ENCODE measurements around the gene ATP9A. TPM values are rescaled to one million over a fixed set of nuclear protein-coding genes. Genes with fewer than 3 reads are reported as not detected.

ATP9A gene
- total RNA-seq, 2 experiments from 2014 or later = 1.0 to 1.2 TPM

GRCh38 chr20:51604851-51605250 lies 163.3 kb downstream of the ATP9A start:
- Mint-ChIP-seq H3K9me3 (no peaks in the 10 kb centered on the region), H3K4me1 (peaks cover 28% of the 10 kb centered on the region), H3K36me3 (ENCODE audit: low read depth) (no peaks in the 10 kb centered on the region), H3K27me3 (peaks cover 5% of the 10 kb centered on the region), H3K27ac (no peak overlapping the region), H3K4me3 (no peak overlapping the region)
- ChIA-PET CTCF (interaction anchor here (1.8 kb wide), 1 partner anchor 10 kb away, joined by 5 read pairs; no protein-coding TSS in a partner anchor), POLR2A (interaction anchor here (1.2 kb wide), 1 partner anchor 204 kb away, joined by 3 read pairs; no protein-coding TSS in a partner anchor)
- DNase-seq = no peak

- H3K27ac Mint-ChIP-seq = no peak overlapping the region
- no peak for DNase-seq
- ChIA-PET POLR2A (no interaction called here), CTCF (interaction anchor here (1.4 kb wide), 1 partner anchor 216 kb away, joined by 4 read pairs; no protein-coding TSS in a partner anchor)
- no peaks in the 10 kb centered on the region for H3K36me3 Mint-ChIP-seq (ENCODE audit: low read depth)
- peaks cover 10% of the 10 kb centered on the region for H3K4me1 Mint-ChIP-seq
- no peak overlapping the region for H3K4me3 Mint-ChIP-seq
- peaks cover 13% of the 10 kb centered on the region for H3K27me3 Mint-ChIP-seq
- no peaks in the 10 kb centered on the region for H3K9me3 Mint-ChIP-seq
These were observed 166.1 kb downstream of the ATP9A start for GRCh38 chr20:51602131-51602530.

DNA sequence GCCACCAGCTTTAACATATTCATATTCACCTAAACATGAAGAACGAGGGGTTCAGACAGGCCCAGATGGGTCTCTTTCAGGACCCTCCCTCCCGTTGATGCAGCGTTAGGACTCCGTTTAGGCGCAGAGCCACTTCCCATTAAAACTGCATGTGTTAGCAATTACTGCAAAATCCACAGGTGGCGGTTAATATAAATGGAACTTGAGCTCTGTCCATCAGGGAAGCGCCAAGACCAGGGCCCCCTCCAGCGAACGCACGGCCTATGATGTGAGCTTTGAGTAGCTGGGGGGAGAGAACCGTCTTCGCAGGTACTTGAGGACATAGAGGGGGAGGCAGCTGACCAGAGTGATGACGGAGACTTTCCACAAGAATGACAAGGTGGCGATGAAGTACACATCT lies 167.2 kb downstream of the ATP9A start:
- POLR2A ChIA-PET = no interaction called here
- CTCF ChIA-PET = no interaction called here
- H3K9me3 Mint-ChIP-seq = no peaks in the 10 kb centered on the region
- peaks cover 15% of the 10 kb centered on the region for H3K27me3 Mint-ChIP-seq
- no peaks in the 10 kb centered on the region for H3K36me3 Mint-ChIP-seq (ENCODE audit: low read depth)
- no peak overlapping the region for H3K4me3 Mint-ChIP-seq
- peaks cover 16% of the 10 kb centered on the region for H3K4me1 Mint-ChIP-seq
- H3K27ac Mint-ChIP-seq = no peak overlapping the region
- DNase-seq = no peak

- no peaks in the 10 kb centered on the region for H3K36me3 Mint-ChIP-seq (ENCODE audit: low read depth)
- no peak for DNase-seq
- H3K4me3 Mint-ChIP-seq = no peak overlapping the region
- POLR2A ChIA-PET = no interaction called here
- H3K9me3 Mint-ChIP-seq = no peaks in the 10 kb centered on the region
- no peak overlapping the region for H3K27ac Mint-ChIP-seq
- CTCF ChIA-PET = no interaction called here
- H3K4me1 Mint-ChIP-seq = peaks cover 20% of the 10 kb centered on the region
- peaks cover 15% of the 10 kb centered on the region for H3K27me3 Mint-ChIP-seq
These were observed 168.2 kb downstream of the ATP9A start for GRCh38 chr20:51600016-51600420.

- Mint-ChIP-seq H3K27me3 (peaks cover 15% of the 10 kb centered on the region), H3K36me3 (ENCODE audit: low read depth) (no peaks in the 10 kb centered on the region), H3K4me1 (peaks cover 30% of the 10 kb centered on the region), H3K4me3 (no peak overlapping the region), H3K27ac (no peak overlapping the region), H3K9me3 (no peaks in the 10 kb centered on the region)
- POLR2A ChIA-PET = interaction anchor here (1.9 kb wide), 1 partner anchor 10 kb away, joined by 4 read pairs; no protein-coding TSS in a partner anchor
- CTCF ChIA-PET = interaction anchor here (5.3 kb wide), 1 partner anchor 213 kb away, joined by 74 read pairs; no protein-coding TSS in a partner anchor
- DNase-seq = no peak
These were observed 169.6 kb downstream of the ATP9A start for GRCh38 chr20:51598556-51598955.

DNA sequence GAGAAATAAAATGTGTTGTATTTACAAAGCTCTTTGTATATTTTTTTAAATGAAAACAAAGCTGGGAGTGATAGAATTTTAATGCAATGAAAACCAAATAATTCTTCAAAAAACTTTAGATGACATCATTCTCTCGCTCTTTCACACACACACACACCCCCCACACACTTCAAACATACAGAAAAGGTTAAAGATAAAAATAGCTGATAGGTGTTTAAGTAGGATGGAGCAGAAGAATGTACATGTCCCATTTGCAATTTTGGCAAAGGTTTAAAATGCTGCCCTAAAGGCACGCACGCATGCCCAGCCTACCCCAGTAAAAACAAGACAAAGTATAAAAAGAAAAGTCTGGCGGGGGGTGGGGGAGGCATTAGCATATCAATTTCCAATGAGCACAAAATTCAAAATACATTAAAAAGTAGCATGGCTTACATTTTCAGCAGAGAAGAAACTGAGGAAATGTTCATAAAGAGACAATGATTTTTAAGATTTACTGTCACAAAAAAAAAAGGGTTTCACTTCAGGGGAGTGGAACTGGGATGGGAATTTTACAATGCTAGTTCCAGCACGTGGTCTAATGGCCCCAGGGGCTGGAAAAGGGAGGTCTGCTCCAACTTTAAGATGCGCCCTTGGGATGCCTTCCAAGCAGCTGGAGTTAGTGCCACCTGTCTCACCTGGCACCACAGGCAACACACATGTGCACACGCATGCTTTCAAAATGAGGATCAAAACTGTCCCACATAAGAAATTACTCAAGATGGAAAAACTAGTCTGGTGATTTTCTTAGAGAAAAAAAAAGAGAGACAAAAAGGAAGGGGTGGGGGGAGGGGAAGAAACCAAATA lies 170.6 kb downstream of the ATP9A start:
- DNase-seq = no peak
- H3K36me3 Mint-ChIP-seq (ENCODE audit: low read depth) = no peaks in the 10 kb centered on the region
- H3K4me3 Mint-ChIP-seq = no peak overlapping the region
- no peak overlapping the region for H3K27ac Mint-ChIP-seq
- CTCF ChIA-PET = interaction anchor here (1.1 to 5.3 kb wide), 4 partner anchors 116 to 610 kb away, joined by 3 to 74 read pairs (median 25); no protein-coding TSS in a partner anchor
- peaks cover 30% of the 10 kb centered on the region for H3K4me1 Mint-ChIP-seq
- H3K27me3 Mint-ChIP-seq = peaks cover 15% of the 10 kb centered on the region
- H3K9me3 Mint-ChIP-seq = no peaks in the 10 kb centered on the region
- POLR2A ChIA-PET = interaction anchor here (0.7 to 1.9 kb wide), 4 partner anchors 11 to 211 kb away, joined by 3 to 4 read pairs (median 3); partner anchors contain the start of gene NFATC2

DNA sequence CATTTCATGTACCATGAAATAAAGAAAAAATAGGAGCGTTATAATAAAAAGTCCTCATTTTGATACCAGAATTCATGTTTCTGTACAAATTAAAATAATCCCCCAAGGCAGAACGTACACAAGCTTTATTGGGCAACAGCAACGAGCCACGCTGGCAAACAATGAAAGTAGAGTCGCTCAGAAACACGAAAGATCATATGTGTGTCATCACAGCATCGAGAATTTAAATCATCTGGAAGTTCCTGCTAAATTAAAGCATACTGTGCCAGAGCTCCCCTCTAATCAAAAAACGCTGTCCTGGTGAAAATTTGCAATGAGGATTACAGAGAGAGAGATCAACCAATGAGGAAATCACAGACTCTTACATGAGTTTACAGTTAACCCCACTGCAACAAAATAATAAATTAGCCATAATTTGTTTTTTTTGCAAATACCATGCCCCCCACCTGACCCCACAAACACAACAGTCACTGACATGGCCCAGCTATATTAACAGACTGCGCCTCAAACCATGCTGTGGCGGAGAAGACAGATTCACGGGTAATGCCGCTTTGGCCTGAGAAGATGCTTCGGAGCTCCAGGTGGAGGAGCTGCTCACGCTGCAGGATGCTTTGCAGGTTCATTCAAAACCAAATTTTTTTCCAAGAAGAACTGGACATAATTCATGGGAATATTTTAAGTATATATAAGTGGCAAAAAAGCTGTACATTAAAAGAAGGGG lies 171.4 kb downstream of the ATP9A start:
- POLR2A ChIA-PET = interaction anchor here (0.7 to 0.9 kb wide), 3 partner anchors 54 to 211 kb away, joined by 3 read pairs; partner anchors contain the start of gene NFATC2
- Mint-ChIP-seq H3K9me3 (no peaks in the 10 kb centered on the region), H3K27ac (no peak overlapping the region), H3K4me3 (no peak overlapping the region), H3K36me3 (ENCODE audit: low read depth) (no peaks in the 10 kb centered on the region), H3K27me3 (peaks cover 15% of the 10 kb centered on the region), H3K4me1 (peaks cover 30% of the 10 kb centered on the region)
- CTCF ChIA-PET = interaction anchor here (1.1 to 5.3 kb wide), 9 partner anchors 12 to 609 kb away, joined by 3 to 74 read pairs (median 6); no protein-coding TSS in a partner anchor
- no peak for DNase-seq

GRCh38 chr20:51595744-51596143 lies 172.4 kb downstream of the ATP9A start:
- Mint-ChIP-seq H3K9me3 (no peaks in the 10 kb centered on the region), H3K27ac (no peak overlapping the region), H3K4me3 (no peak overlapping the region), H3K27me3 (peaks cover 15% of the 10 kb centered on the region), H3K4me1 (peaks cover 30% of the 10 kb centered on the region), H3K36me3 (ENCODE audit: low read depth) (no peaks in the 10 kb centered on the region)
- DNase-seq = no peak
- CTCF ChIA-PET = interaction anchor here (0.6 to 5.3 kb wide), 27 partner anchors 9 to 412 kb away, joined by 3 to 74 read pairs (median 6); partner anchors contain the start of gene NFATC2
- POLR2A ChIA-PET = interaction anchor here (1.0 to 1.9 kb wide), 4 partner anchors 13 to 210 kb away, joined by 3 to 9 read pairs (median 4); no protein-coding TSS in a partner anchor

- Mint-ChIP-seq H3K36me3 (ENCODE audit: low read depth) (no peaks in the 10 kb centered on the region), H3K4me1 (peaks cover 30% of the 10 kb centered on the region), H3K27me3 (peaks cover 11% of the 10 kb centered on the region), H3K9me3 (no peaks in the 10 kb centered on the region), H3K4me3 (no peak overlapping the region), H3K27ac (peak overlapping the region; percentile 65)
- DNase-seq = peak; percentile 85
- CTCF ChIA-PET = interaction anchor here (0.6 to 5.3 kb wide), 50 partner anchors 8 to 608 kb away, joined by 3 to 74 read pairs (median 5); partner anchors contain the start of gene NFATC2
- POLR2A ChIA-PET = interaction anchor here (0.9 to 1.9 kb wide), 9 partner anchors 13 to 220 kb away, joined by 3 to 9 read pairs (median 3); partner anchors contain the start of gene NFATC2
These were observed 173.1 kb downstream of the ATP9A start for GRCh38 chr20:51595058-51595532.

DNA sequence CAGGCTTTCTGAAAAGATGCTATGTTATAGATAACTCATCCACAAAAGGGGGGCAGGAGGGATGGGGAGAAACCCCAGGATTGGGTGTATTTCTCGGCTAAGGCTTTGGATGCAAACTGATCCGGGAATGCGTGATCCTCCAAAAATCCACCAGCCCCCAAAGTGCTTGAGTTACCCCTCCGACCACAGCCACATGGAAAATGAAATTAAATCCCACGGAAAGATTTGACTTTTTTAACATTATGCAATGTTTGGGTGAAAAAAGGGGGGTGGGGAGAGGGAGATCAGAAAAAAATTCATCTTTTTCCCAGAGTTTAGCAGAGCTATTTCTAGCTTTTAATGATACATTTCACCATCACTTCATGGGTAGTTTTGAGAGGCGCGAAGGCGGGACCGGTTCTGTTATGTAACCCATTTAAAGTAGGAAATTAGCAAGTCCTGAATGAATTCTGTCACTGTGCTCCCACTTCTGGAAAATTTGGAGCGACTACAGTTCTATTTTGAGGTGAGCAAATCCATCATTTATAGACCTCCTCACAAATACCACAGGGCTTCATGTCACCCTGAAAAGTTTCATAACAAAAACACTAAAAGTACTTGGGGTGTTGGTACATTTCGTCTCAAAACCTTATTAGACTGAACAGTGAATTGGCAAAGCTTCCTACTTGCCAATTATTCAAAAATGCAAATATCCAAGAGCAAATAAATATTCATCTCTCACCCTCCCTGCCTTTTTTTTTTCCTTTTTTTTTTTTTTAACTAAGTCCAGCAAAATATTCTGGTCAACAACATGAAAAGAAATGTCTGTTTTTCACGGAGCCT lies 173.7 kb downstream of the ATP9A start:
- ChIA-PET POLR2A (interaction anchor here (0.9 to 1.9 kb wide), 8 partner anchors 52 to 219 kb away, joined by 3 to 9 read pairs (median 3); partner anchors contain the start of gene NFATC2), CTCF (interaction anchor here (0.7 to 5.3 kb wide), 46 partner anchors 8 to 607 kb away, joined by 3 to 74 read pairs (median 5); partner anchors contain the start of gene NFATC2)
- H3K27ac Mint-ChIP-seq = peak overlapping the region; percentile 65
- no peaks in the 10 kb centered on the region for H3K36me3 Mint-ChIP-seq (ENCODE audit: low read depth)
- H3K4me3 Mint-ChIP-seq = no peak overlapping the region
- H3K9me3 Mint-ChIP-seq = no peaks in the 10 kb centered on the region
- DNase-seq = no peak
- H3K4me1 Mint-ChIP-seq = peaks cover 30% of the 10 kb centered on the region
- H3K27me3 Mint-ChIP-seq = peaks cover 6% of the 10 kb centered on the region

GRCh38 chr20:51593584-51593983 lies 174.6 kb downstream of the ATP9A start:
- Mint-ChIP-seq H3K27ac (no peak overlapping the region), H3K36me3 (ENCODE audit: low read depth) (no peaks in the 10 kb centered on the region), H3K4me3 (no peak overlapping the region), H3K9me3 (no peaks in the 10 kb centered on the region), H3K27me3 (peaks cover 2% of the 10 kb centered on the region), H3K4me1 (peaks cover 30% of the 10 kb centered on the region)
- DNase-seq = no peak
- ChIA-PET POLR2A (interaction anchor here (1.8 kb wide), 1 partner anchor 52 kb away, joined by 4 read pairs; no protein-coding TSS in a partner anchor), CTCF (interaction anchor here (2.6 to 5.3 kb wide), 4 partner anchors 52 to 208 kb away, joined by 7 to 74 read pairs (median 20); partner anchors contain the start of gene NFATC2)
